Measurements from ENCODE around the gene SPINK2. TPM values are rescaled to one million over a fixed set of nuclear protein-coding genes. Genes with fewer than 3 reads are reported as not detected.

The SPINK2 gene
- total and polyA plus RNA-seq, 2 of the 4 experiments (the other 2 are of a cell fraction), result not detected

DNA sequence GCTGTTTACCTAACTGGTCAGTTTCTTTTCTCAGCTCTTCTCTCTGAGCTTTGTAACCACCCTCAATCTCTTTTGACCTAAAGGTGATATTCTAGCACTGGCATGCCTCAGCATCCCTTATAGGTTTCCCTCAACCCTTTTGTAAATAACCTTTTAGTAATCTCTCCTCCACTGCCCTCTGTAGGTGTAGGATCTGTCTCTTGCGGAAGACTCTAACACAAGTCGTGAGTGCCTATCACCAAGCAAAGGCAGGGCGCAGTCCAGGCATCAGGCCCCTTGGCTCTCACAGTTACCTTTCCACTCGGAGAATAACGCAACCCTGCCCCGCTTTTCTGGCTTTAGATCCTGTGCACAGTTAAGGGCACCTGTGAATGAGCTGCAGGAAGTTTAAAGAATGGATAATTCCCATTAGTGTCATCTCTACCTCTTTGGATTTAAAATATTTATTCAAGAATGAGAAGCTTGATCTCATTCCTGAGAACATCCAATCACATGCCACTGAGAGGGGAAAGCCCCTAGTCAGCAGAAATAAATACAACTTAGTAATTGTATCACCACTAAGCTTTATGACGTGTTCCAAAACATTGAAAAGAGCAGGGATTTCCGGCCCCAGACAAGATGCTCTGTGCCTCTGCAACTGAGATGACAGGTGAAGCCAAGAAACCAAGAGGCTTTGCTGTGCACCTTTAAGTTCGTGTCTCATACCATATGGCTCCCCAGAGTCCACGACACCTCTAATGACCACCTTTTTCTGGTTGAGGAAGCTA is 58.8 kb downstream of the SPINK2 start:
- Histone ChIP-seq H3K9me1 (ENCODE audit: insufficient read depth, low read length) (no peaks in the 10 kb centered on the region; the same call in 1 of the 2 replicates), H2BK15ac (ENCODE audit: low read depth, low read length) (no peak overlapping the region), H2BK5ac (ENCODE audit: low read depth, low read length, poor library complexity, severe bottlenecking) (no peak overlapping the region), H3K79me1 (ENCODE audit: low read depth in 1 of 2, low read length in 2 of 2) (no peaks in the 10 kb centered on the region), H3K18ac (ENCODE audit: low read depth, low read length) (no peak overlapping the region), H3K4me3 (ENCODE audit: insufficient read depth, low read depth, low read length) (no peak overlapping the region), H3K4me1 (ENCODE audit: control insufficient read depth, insufficient read depth, low read length) (peaks cover 2% of the 10 kb centered on the region; the same call in 1 of the 2 replicates), H3K14ac (replicated peaks; ENCODE audit: low read depth, low read length) (no peak overlapping the region), H2AFZ (replicated peaks; ENCODE audit: low read length, poor library complexity) (no peak overlapping the region), H2AK9ac (replicated peaks; ENCODE audit: low read depth, low read length, poor library complexity) (no peak overlapping the region), H4K8ac (ENCODE audit: low read depth in 2 of 2, low read length in 2 of 2) (no peak overlapping the region), H3K36me3 (ENCODE audit: control insufficient read depth, insufficient read depth, low read length) (no peaks in the 10 kb centered on the region), H3K9ac (ENCODE audit: low read depth, low read length) (no peak overlapping the region), H3K23ac (ENCODE audit: low read depth, low read length) (no peak overlapping the region), H3K27ac (ENCODE audit: insufficient read depth, low read length) (no peak overlapping the region), H3K9me3 (ENCODE audit: control insufficient read depth, insufficient read depth, low read length) (no peaks in the 10 kb centered on the region), H4K20me1 (ENCODE audit: insufficient read depth, low read length) (no peaks in the 10 kb centered on the region), H2AK5ac (ENCODE audit: low read depth, low read length) (0 out of 2 replicates have a peak overlapping the region, but pooled peaks have one; percentile 24), H4K91ac (ENCODE audit: insufficient read depth, low read depth, low read length) (no peak overlapping the region), H4K5ac (ENCODE audit: low read depth, low read length) (no peak overlapping the region), H3K4me2 (ENCODE audit: low read depth, low read length) (no peak overlapping the region), H3K4ac (ENCODE audit: low read depth, low read length) (no peak overlapping the region), H3K27me3 (ENCODE audit: control insufficient read depth, insufficient read depth, low read length) (0 out of 2 replicates have a peak, but pooled peaks cover 3% of the 10 kb centered on the region), H2BK120ac (ENCODE audit: low read depth, low read length) (no peak overlapping the region), H2BK20ac (ENCODE audit: low read depth, low read length) (no peak overlapping the region), H3K56ac (ENCODE audit: extremely low read depth, insufficient read depth, low read length) (no peak overlapping the region)
- no CpG with 5 or more reads among the region's 10 CpGs for WGBS, 2 experiments (ENCODE audit: extremely low coverage in 2 of 2, insufficient read length in 1 of 2)
- ChIA-PET CTCF (no interaction called here), POLR2A (ENCODE audit: unreplicated experiment) (no interaction called here)
- dilution Hi-C loops (cut with HindIII; ENCODE audit: low sequenced_read_pairs, unreplicated experiment), result no loop called here
- DNase-seq (no peak), ATAC-seq (ENCODE audit: low read depth) (no peak)
- intact Hi-C loops (cut with micrococcal nuclease), result no loop called here
- no peak for TF ChIP-seq BHLHE40 (IDR thresholded peaks at IDR 0.05; ENCODE audit: low read depth, low read length)
- peak; percentile 81 for TF ChIP-seq MAFK (IDR thresholded peaks at IDR 0.05; ENCODE audit: low read depth, low read length)
- in situ Hi-C loops (cut with MboI; ENCODE audit: low sequenced_read_pairs), result loop anchor here (25.0 kb wide), 1 partner anchor 100 kb away; no protein-coding TSS in a partner anchor
- no TSS peak for BruUV-seq (replicated peaks)
